ENCODE measurements around the gene GATAD2B. TPM values are rescaled to one million over a fixed set of nuclear protein-coding genes. Genes with fewer than 3 reads are reported as not detected.
A peak's percentile ranks its signal among the peaks of the same experiment; 100 is the strongest.

GATAD2B gene
- polyA plus RNA-seq, 3 donors: 1.1 to 11.0 (median 2.0) TPM

GRCh38 chr1:153801028-153801625, 121.6 kb downstream of the GATAD2B start:
- WGBS (ENCODE audit: insufficient coverage): 96% methylated on average over 6 of the region's 6 CpGs
- Mint-ChIP-seq H3K27me3 (ENCODE audit: low read depth in 3 of 3) (peaks cover 0 to 7% (median 1%) of the 10 kb centered on the region in 3 donors), H3K4me3 (no peak overlapping the region), H3K36me3 (peaks cover 30 to 35% of the 10 kb centered on the region in 2 donors), H3K4me1 (peaks cover 44% of the 10 kb centered on the region), H3K27ac (peak overlapping the region in 4 of 7 donors; percentile 12 to 81 (median 58)), H3K9me3 (peaks cover 0 to 3% (median 0%) of the 10 kb centered on the region in 7 donors)
- Histone ChIP-seq H3K27me3 (ENCODE audit: control insufficient read depth in 2 of 2, insufficient read depth in 2 of 2, low read length in 2 of 2) (no peaks in the 10 kb centered on the region), H3K36me3 (replicated peaks in 1 of 2; ENCODE audit: control insufficient read depth in 1 of 2, insufficient read depth in 2 of 2, low read length in 2 of 2) (peaks cover 0 to 2% of the 10 kb centered on the region in 2 donors), H3K9ac (ENCODE audit: insufficient read depth, low read length, poor library complexity, severe bottlenecking) (no peak overlapping the region), H3K4me2 (replicated peaks; ENCODE audit: extremely low read depth, low read length, poor library complexity, severe bottlenecking) (no peak overlapping the region), H3K27ac (ENCODE audit: low read depth in 1 of 2, low read length in 2 of 2) (no peak overlapping the region), H3K4me1 (ENCODE audit: control insufficient read depth in 1 of 2, insufficient read depth in 2 of 2, low read length in 2 of 2) (peaks cover 37 to 38% of the 10 kb centered on the region in 2 donors), H2AFZ (ENCODE audit: insufficient read depth, low read depth, low read length, poor library complexity, severe bottlenecking) (no peak overlapping the region), H3K9me3 (replicated peaks in 1 of 2; ENCODE audit: control insufficient read depth in 1 of 2, insufficient read depth in 1 of 2, low read length in 2 of 2) (no peaks in the 10 kb centered on the region), H3K79me2 (ENCODE audit: insufficient read depth, low read length) (no peaks in the 10 kb centered on the region), H4K20me1 (ENCODE audit: insufficient read depth, low read length) (no peaks in the 10 kb centered on the region), H3K4me3 (replicated peaks in 1 of 3; ENCODE audit: low read depth in 2 of 3, low read length in 3 of 3) (no peak overlapping the region)
- no peak for TF ChIP-seq CTCF (IDR thresholded peaks at IDR 0.05)
- intact Hi-C loops (cut with micrococcal nuclease): loop anchor here in 1 of 2 donors (5.0 kb wide), 1 partner anchor 51 kb away; no protein-coding TSS in a partner anchor
- DNase-seq: no peak

DNA sequence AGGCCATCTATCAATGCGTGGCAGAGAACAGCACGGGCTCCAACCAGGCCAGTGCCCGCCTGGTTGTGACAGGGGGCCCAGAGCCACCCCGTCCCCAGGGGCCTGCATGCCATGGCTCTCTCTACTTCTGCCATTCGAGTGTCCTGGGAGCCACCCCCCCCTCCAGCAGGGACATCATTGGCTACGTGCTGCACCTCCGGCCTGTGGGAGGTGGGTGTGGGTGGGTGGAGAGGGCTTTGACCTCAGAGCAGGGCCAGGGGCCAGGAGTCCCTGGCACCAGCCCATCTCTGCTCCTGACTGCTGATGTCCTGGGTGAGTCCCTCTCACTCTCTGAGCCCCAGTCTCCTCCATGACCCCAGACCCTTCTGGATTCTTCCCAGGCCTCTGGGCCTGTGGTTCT, 122.3 kb downstream of the GATAD2B start:
- H3K9ac ChIP-seq (ENCODE audit: insufficient read depth, low read length, poor library complexity, severe bottlenecking): no peak overlapping the region
- no peaks in the 10 kb centered on the region for H3K27me3 ChIP-seq (ENCODE audit: control insufficient read depth in 2 of 2, insufficient read depth in 2 of 2, low read length in 2 of 2)
- H3K36me3 ChIP-seq (replicated peaks in 1 of 2; ENCODE audit: control insufficient read depth in 1 of 2, insufficient read depth in 2 of 2, low read length in 2 of 2): peaks cover 0 to 2% of the 10 kb centered on the region in 2 donors
- intact Hi-C loops (cut with micrococcal nuclease): loop anchor here in 1 of 2 donors (5.0 kb wide), 1 partner anchor 52 kb away; no protein-coding TSS in a partner anchor
- no peak for TF ChIP-seq CTCF (IDR thresholded peaks at IDR 0.05)
- no peak overlapping the region for H2AFZ ChIP-seq (ENCODE audit: insufficient read depth, low read depth, low read length, poor library complexity, severe bottlenecking)
- no peaks in the 10 kb centered on the region for H3K79me2 ChIP-seq (ENCODE audit: insufficient read depth, low read length)
- H3K4me1 Mint-ChIP-seq: peaks cover 38% of the 10 kb centered on the region
- H3K27ac ChIP-seq (ENCODE audit: low read depth in 1 of 2, low read length in 2 of 2): no peak overlapping the region
- peaks cover 0 to 3% (median 0%) of the 10 kb centered on the region in 7 donors for H3K9me3 Mint-ChIP-seq
- DNase-seq: no peak
- peak overlapping the region in 3 of 7 donors; percentile 12 to 81 (median 40) for H3K27ac Mint-ChIP-seq
- H3K4me3 ChIP-seq (replicated peaks in 1 of 3; ENCODE audit: low read depth in 2 of 3, low read length in 3 of 3): no peak overlapping the region
- H3K4me2 ChIP-seq (replicated peaks; ENCODE audit: extremely low read depth, low read length, poor library complexity, severe bottlenecking): no peak overlapping the region
- H4K20me1 ChIP-seq (ENCODE audit: insufficient read depth, low read length): no peaks in the 10 kb centered on the region
- peaks cover 30 to 35% of the 10 kb centered on the region in 2 donors for H3K36me3 Mint-ChIP-seq
- WGBS (ENCODE audit: insufficient coverage): 96% methylated on average over 3 of the region's 7 CpGs
- H3K4me1 ChIP-seq (ENCODE audit: control insufficient read depth in 1 of 2, insufficient read depth in 2 of 2, low read length in 2 of 2): peaks cover 31% of the 10 kb centered on the region in 2 donors
- H3K9me3 ChIP-seq (replicated peaks in 1 of 2; ENCODE audit: control insufficient read depth in 1 of 2, insufficient read depth in 1 of 2, low read length in 2 of 2): no peaks in the 10 kb centered on the region
- H3K4me3 Mint-ChIP-seq: no peak overlapping the region
- peaks cover 0 to 7% (median 1%) of the 10 kb centered on the region in 3 donors for H3K27me3 Mint-ChIP-seq (ENCODE audit: low read depth in 3 of 3)

Measured in CD14-positive monocyte (primary cell).